Right renal cortex interstitium (tissue), 3 donors: ENCODE results near the gene GGNBP2. TPM values are rescaled to one million over a fixed set of nuclear protein-coding genes. Genes with fewer than 3 reads are reported as not detected.
A peak's percentile ranks its signal among the peaks of the same experiment; 100 is the strongest.
"Not testable (repeated sequence)": the region's sequence is repeated elsewhere in the genome, so short reads cannot be mapped to it uniquely, and the experiment has no call there.

Source experiments
- DNase-seq, 3 donors: peaks; one replicate each; pipeline ENCODE4 v3.0.0-alpha.2; 2013; ENCODE audit warnings: low read depth in 3 of 3, low spot score in 2 of 3
- polyA plus RNA-seq, 3 donors: library from polyadenylated mRNA; unstranded; fragments of 120-200 nt; gene quantifications; one replicate each; pipeline ENCODE4 v1.2.1, GENCODE V29; 2013; ENCODE audit not compliant: insufficient read length in 3 of 3

The GGNBP2 gene
- polyA plus RNA-seq, 3 donors: 83.2 to 87.8 (median 85.3) TPM

DNA sequence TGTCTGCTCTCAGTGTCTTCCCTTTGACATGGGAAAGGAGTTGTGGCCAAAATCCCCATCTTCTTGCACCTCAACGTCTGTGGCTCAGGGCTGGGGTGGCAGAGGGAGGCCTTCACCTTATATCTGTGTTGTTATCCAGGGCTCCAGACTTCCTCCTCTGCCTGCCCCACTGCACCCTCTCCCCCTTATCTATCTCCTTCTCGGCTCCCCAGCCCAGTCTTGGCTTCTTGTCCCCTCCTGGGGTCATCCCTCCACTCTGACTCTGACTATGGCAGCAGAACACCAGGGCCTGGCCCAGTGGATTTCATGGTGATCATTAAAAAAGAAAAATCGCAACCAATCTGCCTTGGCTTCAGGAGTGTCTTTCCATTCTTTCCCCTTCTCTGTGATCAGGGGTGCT is 55.7 kb downstream of the GGNBP2 start:
- no peak for DNase-seq

DNA sequence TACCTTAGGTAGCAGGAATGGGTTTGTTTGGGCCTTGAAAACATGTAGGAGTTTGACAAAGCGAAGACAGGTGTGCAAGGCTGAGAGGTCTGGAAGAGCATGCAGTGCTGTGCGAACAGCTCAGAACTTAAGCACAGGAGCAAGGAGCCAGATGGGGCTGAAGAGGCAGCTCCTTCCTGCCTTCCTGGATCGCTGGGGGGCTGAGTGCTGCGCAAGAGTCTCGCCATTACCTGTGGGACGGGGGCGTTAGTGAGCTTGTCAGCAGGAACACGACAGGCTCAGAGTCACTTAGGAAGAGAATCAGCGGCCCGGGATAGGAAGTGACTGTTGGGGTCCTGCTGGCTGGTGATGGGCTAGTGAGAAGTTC is 56.2 kb downstream of the GGNBP2 start:
- DNase-seq: no peak

DNA sequence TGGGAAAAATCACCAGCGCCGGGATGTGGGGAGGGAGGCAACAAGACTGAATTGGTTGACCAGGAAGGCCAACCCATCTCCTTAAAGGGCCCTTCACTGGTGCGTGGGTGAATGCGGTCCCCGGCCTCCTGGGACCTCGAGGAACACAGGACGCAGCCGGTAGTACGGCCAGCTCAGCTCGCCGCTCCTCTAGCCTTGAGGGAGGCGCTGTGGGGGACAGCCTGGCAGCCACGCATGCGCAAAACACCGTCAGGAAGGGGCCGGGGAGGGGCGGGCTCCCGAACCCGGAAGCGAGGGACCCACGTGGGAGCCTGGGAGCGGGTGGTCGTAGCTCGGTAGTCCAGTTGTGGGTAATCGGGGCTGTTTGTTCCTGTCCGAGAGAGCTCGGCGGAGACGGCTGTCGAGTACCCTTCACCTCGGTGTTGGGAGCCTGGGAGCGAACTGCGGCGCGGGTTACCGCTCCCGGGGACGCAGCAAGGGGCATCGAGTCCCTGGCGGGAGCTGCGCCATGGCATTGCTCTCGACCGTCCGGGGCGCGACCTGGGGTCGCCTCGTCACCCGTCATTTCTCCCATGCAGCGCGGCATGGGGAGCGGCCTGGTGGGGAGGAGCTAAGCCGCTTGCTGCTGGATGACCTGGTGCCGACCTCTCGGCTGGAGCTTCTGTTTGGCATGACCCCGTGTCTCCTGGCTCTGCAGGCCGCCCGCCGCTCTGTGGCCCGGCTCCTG is 56.7 kb downstream of the GGNBP2 start, which contains the start of gene MRM1:
TSS of gene MRM1 (plus strand) at position 281 of the 727 bp plus-strand sequence. CDS start at position 509, 228 bp downstream.
- DNase-seq: peak in 2 of 3 donors; percentile 73 to 81

DNA sequence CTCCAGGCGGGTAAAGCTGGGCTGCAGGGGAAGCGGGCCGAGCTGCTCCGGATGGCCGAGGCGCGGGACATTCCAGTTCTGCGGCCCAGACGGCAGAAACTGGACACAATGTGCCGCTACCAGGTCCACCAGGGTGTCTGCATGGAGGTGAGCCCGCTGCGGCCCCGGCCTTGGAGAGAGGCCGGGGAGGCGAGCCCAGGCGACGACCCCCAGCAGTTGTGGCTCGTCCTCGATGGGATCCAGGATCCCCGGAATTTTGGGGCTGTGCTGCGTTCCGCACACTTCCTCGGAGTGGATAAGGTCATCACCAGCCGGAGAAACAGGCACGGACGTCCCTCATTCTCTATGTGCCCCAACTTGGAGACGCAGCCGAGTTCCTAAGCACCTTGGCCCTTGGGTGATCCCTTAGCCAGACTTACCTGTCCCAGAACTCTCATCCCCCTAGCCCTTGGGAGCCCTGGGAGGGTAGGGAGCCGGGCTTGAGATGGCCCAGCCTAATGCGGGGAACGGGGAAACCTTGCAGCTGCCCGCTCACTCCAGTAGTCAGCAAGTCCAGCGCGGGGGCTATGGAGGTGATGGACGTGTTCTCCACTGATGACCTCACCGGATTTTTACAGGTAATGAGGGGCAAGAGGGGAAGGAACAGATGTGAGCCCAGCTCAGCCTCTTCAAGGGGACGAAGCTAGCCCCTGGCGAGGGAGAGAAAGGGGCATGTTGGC is 57.5 kb downstream of the GGNBP2 start:
- DNase-seq: no peak

DNA sequence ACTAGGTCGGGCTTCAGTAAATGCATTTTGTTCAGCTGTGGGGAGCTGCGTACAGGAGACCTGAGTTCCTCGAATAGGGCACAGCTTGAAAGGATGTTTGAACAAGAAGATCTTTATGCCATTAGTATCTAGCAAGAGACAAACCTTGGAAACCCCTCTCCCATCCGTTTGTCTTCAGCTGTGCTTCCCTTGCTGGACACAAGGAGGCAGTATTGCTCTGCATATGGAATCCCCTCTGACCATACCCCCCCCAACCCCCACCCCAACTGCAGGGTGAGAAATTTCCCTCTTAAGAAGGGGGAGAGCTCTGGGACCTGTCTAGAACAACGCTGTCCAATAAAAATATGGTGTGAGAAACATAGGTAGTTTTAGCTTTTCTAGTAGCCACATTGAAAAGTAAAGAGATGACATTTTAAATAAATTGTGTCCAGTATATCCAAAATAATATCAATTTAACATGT is 58.2 kb downstream of the GGNBP2 start:
- no peak for DNase-seq

- DNase-seq: not testable (repeated sequence)
Observed at GRCh38 chr17:36605028-36605427, 60.3 kb downstream of the GGNBP2 start.

GRCh38 chr17:36608280-36608679 is 63.6 kb downstream of the GGNBP2 start:
- DNase-seq: no peak

DNA sequence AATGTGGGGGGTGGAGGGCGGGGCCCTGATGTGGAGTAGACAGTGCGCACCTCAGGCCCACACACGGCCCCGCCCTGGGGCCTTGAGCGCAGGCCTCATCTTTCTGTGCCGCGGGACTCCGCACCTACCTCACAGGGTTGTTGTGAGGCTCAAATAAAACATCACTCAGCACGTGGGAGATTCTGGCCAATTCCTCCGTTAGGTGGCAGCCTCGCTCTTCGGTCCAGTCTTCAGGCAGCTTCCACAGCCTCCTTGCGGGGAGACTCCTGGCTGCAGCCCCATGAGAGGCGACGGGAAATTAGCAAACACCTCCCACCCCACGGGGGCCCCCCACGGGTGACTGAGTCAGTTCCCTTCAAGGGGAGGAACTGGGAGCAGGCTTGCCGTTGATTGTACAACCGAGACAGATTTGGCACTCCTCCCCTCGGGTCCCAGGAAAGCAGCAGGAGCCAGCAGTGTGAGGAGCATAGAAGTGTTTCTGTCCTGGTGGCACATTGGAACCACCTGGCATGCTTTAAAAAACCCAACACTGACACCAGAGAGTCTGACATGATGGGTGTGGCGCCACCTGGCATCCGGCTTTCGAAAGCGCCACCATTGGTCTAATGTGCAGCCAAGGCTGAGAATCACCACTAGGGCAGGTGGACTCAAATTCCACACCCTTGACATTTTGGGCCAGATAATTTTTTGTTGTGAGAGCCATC is 64.2 kb downstream of the GGNBP2 start:
- DNase-seq: no peak

GRCh38 chr17:36609498-36609862 is 64.8 kb downstream of the GGNBP2 start:
- DNase-seq: no peak

- DNase-seq: no peak
Observed at GRCh38 chr17:36610474-36610873, 65.8 kb downstream of the GGNBP2 start.

GRCh38 chr17:36611345-36612072 is 66.8 kb downstream of the GGNBP2 start:
- DNase-seq: no peak

GRCh38 chr17:36612323-36612722 is 67.6 kb downstream of the GGNBP2 start:
- DNase-seq: no peak

GRCh38 chr17:36613155-36613554 is 68.4 kb downstream of the GGNBP2 start:
- no peak for DNase-seq

DNA sequence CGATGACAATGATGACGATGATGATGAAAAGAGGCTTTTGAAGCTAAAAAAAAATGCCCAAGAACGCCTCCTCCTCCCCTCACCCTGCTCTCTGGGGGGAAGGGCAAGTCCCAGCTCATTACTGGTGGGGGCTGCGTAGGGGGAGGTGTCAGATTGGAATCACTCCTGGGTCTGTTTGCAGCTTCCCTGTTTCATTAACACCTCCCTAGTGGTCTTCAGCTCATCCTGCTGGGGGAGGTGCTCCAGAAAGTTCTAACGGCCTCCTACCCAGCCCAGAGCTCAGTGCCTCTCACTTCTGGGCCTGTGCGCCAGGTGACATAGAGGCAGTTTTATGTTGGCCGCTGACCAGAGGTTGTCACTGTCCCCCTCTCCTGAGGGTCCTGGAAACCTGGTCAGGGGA is 69.4 kb downstream of the GGNBP2 start:
- no peak for DNase-seq

- no peak for DNase-seq
Observed at GRCh38 chr17:36614933-36615332, 70.2 kb downstream of the GGNBP2 start.

DNA sequence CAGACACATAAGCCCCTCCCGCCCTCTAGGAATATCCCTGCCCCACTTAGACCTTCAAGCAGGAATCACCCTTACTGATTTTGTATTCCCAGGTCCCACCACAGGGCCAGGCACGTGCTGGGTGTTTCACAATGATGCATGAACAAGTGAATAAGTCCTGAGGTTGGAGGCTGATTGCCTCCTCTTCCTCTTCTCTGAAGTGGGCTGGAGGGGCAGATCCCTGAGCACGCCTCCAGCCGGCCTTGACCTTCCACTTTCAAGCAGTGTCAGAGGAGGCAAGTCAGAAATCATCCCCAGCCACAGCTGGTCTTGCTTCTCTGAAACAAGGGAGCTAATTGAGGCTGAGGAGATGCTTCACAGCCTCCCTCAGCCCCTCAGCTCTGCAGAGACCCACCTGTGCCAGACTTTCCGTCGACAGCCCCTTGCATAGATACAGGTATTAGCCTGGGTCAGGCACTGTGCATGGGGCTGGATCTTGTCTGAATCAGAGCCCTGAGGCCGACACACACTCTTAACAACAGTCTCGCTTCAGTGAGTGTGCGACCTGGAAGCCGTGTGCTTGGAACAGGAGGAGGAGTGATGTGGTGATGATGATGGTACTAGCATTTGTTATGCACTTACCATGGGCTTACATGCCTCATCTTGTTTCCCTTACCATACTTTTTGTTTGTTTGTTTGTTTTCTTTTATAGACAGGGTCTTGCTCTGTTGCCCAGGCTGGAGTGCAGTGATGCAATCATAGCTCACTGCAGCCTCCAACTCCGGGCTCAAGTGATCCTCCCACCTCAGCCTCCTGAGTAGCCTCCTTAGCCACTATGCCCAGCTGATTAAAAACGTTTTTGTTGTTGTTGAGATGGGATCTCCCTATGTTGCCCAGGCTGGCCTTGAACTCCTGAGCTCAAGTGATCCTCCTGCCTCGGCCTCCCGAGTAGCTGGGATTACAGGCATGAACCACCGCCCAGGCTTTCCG is 71.6 kb downstream of the GGNBP2 start:
- DNase-seq: no peak

GRCh38 chr17:36617773-36618172 is 73.1 kb downstream of the GGNBP2 start:
- DNase-seq: no peak

DNA sequence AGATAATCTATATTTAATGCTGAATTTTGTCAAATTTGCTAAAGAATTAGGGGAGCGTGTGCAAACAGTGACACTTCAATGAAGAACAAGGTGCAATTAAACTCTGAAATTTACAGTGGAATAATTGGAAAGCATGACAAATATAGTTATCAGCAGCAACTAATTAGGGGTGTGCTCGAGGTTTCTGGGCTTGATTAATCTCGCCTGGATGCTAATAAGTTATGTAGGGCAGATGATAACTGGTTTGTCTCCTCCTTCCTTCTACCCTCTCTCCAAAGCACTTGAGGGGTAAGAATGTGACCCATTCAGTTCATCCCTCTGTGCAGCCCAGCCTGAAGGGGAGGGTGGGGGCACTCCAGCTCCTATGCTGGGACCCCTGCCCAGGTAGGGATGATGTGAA is 78.6 kb downstream of the GGNBP2 start:
- no peak for DNase-seq

DNA sequence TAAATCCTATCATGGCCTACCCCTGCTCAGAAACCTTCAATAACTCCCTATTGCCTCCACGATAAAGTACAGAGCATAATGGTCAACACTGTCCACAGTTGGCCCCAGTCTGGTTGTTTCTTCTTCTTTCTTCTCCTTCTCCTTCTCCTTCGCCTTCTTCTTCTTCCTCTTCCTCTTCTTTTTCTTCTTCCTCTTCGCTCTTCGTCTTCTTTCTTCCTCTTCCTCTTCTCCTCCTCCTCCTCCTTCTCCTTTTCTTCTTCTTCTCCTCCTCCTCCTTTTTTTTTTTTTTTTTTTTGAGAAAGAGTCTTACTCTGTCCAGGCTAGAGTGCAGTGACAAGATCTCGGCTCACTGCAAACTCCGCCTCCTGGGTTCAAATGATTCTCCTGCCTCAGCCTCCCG is 80.5 kb downstream of the GGNBP2 start:
- DNase-seq: no peak

- no peak for DNase-seq
Observed at GRCh38 chr17:36627101-36627500, 82.4 kb downstream of the GGNBP2 start.
